Activated CD4-positive, alpha-beta T cell treated with anti-CD3 and anti-CD28 coated beads, Interleukin-2, amount 10 ng/mL, durations not matched to agents 7 days and 5 days (primary cell): ENCODE results near the gene SPATC1L. TPM values are rescaled to one million over a fixed set of nuclear protein-coding genes. Genes with fewer than 3 reads are reported as not detected.

Source experiments
- CTCF ChIA-PET: fragments of 350-600 bp; sonication (Branson Sonifier 250); formaldehyde crosslinking; loops from one replicate; lab custom pipeline; 2021; ENCODE audit warnings: antibody characterized with exemption; lab: Charles Lee
- POLR2A ChIA-PET: fragments of 350-600 bp; sonication (Branson Sonifier 250); formaldehyde crosslinking; loops from one replicate; lab custom pipeline; 2021; ENCODE audit warnings: antibody characterized with exemption; lab: Charles Lee
- DNase-seq: peaks from one replicate; pipeline ENCODE4 v3.0.0-alpha.2; 2020
- H3K27ac Mint-ChIP-seq: one replicate; pipeline ENCODE4 v1.8.0; 2021; ENCODE audit warnings: mild to moderate bottlenecking, moderate library complexity, mixed read lengths
- H3K27me3 Mint-ChIP-seq: one replicate; pipeline ENCODE4 v1.8.0; 2021; ENCODE audit warnings: mixed read lengths
- H3K36me3 Mint-ChIP-seq: one replicate; pipeline ENCODE4 v1.8.0; 2021; ENCODE audit warnings: low read depth, mixed read lengths
- H3K4me1 Mint-ChIP-seq: one replicate; pipeline ENCODE4 v1.8.0; 2021; ENCODE audit warnings: mixed read lengths
- H3K4me3 Mint-ChIP-seq: one replicate; pipeline ENCODE4 v1.8.0; 2021; ENCODE audit warnings: mild to moderate bottlenecking, moderate library complexity, mixed read lengths
- H3K9me3 Mint-ChIP-seq: one replicate; pipeline ENCODE4 v1.8.0; 2021; ENCODE audit warnings: mixed read lengths
- total RNA-seq, 2 experiments: library from RNA; stranded (reverse); gene quantifications; one replicate each; pipeline ENCODE4 v1.2.3, GENCODE V29; 2021

SPATC1L gene
- total RNA-seq, 2 experiments from 2014 or later, result 6.1 to 6.3 TPM

GRCh38 chr21:46126309-46127238 lies 57.7 kb downstream of the SPATC1L start:
- Mint-ChIP-seq H3K36me3 (no peaks in the 10 kb centered on the region), H3K27me3 (no peaks in the 10 kb centered on the region), H3K4me3 (no peak overlapping the region), H3K4me1 (no peaks in the 10 kb centered on the region), H3K27ac (no peak overlapping the region), H3K9me3 (no peaks in the 10 kb centered on the region)
- POLR2A ChIA-PET, result no interaction called here
- CTCF ChIA-PET, result interaction anchor here (1.1 kb wide), 1 partner anchor 27 kb away, joined by 3 read pairs; no protein-coding TSS in a partner anchor
- no peak for DNase-seq

- Mint-ChIP-seq H3K4me3 (no peak overlapping the region), H3K4me1 (no peaks in the 10 kb centered on the region), H3K27me3 (no peaks in the 10 kb centered on the region), H3K27ac (no peak overlapping the region), H3K36me3 (no peaks in the 10 kb centered on the region), H3K9me3 (no peaks in the 10 kb centered on the region)
- DNase-seq, result no peak
- ChIA-PET POLR2A (no interaction called here), CTCF (no interaction called here)
Observed at GRCh38 chr21:46125846-46126301, 58.4 kb downstream of the SPATC1L start.

GRCh38 chr21:46124926-46125845 lies 59.1 kb downstream of the SPATC1L start:
- Mint-ChIP-seq H3K27me3 (no peaks in the 10 kb centered on the region), H3K36me3 (no peaks in the 10 kb centered on the region), H3K27ac (no peak overlapping the region), H3K9me3 (no peaks in the 10 kb centered on the region), H3K4me3 (no peak overlapping the region), H3K4me1 (no peaks in the 10 kb centered on the region)
- ChIA-PET POLR2A (no interaction called here), CTCF (no interaction called here)
- no peak for DNase-seq

GRCh38 chr21:46124083-46124925 lies 60.0 kb downstream of the SPATC1L start:
- ChIA-PET POLR2A (no interaction called here), CTCF (no interaction called here)
- Mint-ChIP-seq H3K9me3 (no peaks in the 10 kb centered on the region), H3K27me3 (no peaks in the 10 kb centered on the region), H3K27ac (no peak overlapping the region), H3K36me3 (no peaks in the 10 kb centered on the region), H3K4me3 (no peak overlapping the region), H3K4me1 (no peaks in the 10 kb centered on the region)
- no peak for DNase-seq

- H3K9me3 Mint-ChIP-seq, result no peaks in the 10 kb centered on the region
- DNase-seq, result no peak
- H3K4me1 Mint-ChIP-seq, result no peaks in the 10 kb centered on the region
- CTCF ChIA-PET, result no interaction called here
- no peaks in the 10 kb centered on the region for H3K27me3 Mint-ChIP-seq
- POLR2A ChIA-PET, result no interaction called here
- no peaks in the 10 kb centered on the region for H3K36me3 Mint-ChIP-seq
- no peak overlapping the region for H3K4me3 Mint-ChIP-seq
- no peak overlapping the region for H3K27ac Mint-ChIP-seq
Observed at GRCh38 chr21:46122758-46123683, 61.2 kb downstream of the SPATC1L start.

- H3K4me3 Mint-ChIP-seq, result no peak overlapping the region
- H3K36me3 Mint-ChIP-seq, result no peaks in the 10 kb centered on the region
- H3K9me3 Mint-ChIP-seq, result no peaks in the 10 kb centered on the region
- CTCF ChIA-PET, result no interaction called here
- H3K4me1 Mint-ChIP-seq, result no peaks in the 10 kb centered on the region
- no peak for DNase-seq
- POLR2A ChIA-PET, result no interaction called here
- H3K27ac Mint-ChIP-seq, result no peak overlapping the region
- no peaks in the 10 kb centered on the region for H3K27me3 Mint-ChIP-seq
Observed at GRCh38 chr21:46122237-46122671, 62.0 kb downstream of the SPATC1L start.

GRCh38 chr21:46121286-46122221 lies 62.7 kb downstream of the SPATC1L start:
- no peak overlapping the region for H3K27ac Mint-ChIP-seq
- DNase-seq, result no peak
- ChIA-PET CTCF (interaction anchor here (1.0 kb wide), 1 partner anchor 77 kb away, joined by 3 read pairs; no protein-coding TSS in a partner anchor), POLR2A (no interaction called here)
- H3K4me3 Mint-ChIP-seq, result no peak overlapping the region
- no peaks in the 10 kb centered on the region for H3K27me3 Mint-ChIP-seq
- H3K9me3 Mint-ChIP-seq, result no peaks in the 10 kb centered on the region
- H3K36me3 Mint-ChIP-seq, result no peaks in the 10 kb centered on the region
- H3K4me1 Mint-ChIP-seq, result no peaks in the 10 kb centered on the region

- no peaks in the 10 kb centered on the region for H3K4me1 Mint-ChIP-seq
- H3K9me3 Mint-ChIP-seq, result no peaks in the 10 kb centered on the region
- ChIA-PET CTCF (interaction anchor here (1.0 kb wide), 1 partner anchor 78 kb away, joined by 3 read pairs; no protein-coding TSS in a partner anchor), POLR2A (no interaction called here)
- H3K27me3 Mint-ChIP-seq, result no peaks in the 10 kb centered on the region
- H3K36me3 Mint-ChIP-seq, result no peaks in the 10 kb centered on the region
- H3K27ac Mint-ChIP-seq, result no peak overlapping the region
- no peak overlapping the region for H3K4me3 Mint-ChIP-seq
- no peak for DNase-seq
Observed at GRCh38 chr21:46120301-46121285, 63.7 kb downstream of the SPATC1L start.

GRCh38 chr21:46119637-46120271 lies 64.5 kb downstream of the SPATC1L start:
- Mint-ChIP-seq H3K9me3 (no peaks in the 10 kb centered on the region), H3K27ac (no peak overlapping the region), H3K27me3 (no peaks in the 10 kb centered on the region), H3K4me3 (no peak overlapping the region), H3K4me1 (no peaks in the 10 kb centered on the region), H3K36me3 (peaks cover 2% of the 10 kb centered on the region)
- no peak for DNase-seq
- ChIA-PET CTCF (no interaction called here), POLR2A (no interaction called here)
